Measurements from ENCODE around the gene SLC27A5. TPM values are rescaled to one million over a fixed set of nuclear protein-coding genes. Genes with fewer than 3 reads are reported as not detected.

SLC27A5 gene
- total and polyA plus RNA-seq, 2 of the 4 experiments (the other 2 are of a cell fraction) = 7.7 to 11.2 TPM

GRCh38 chr19:58475714-58476497 lies 35.9 kb downstream of the SLC27A5 start, which contains the start of gene ZNF446 (continued):
- TF ChIP-seq MXI1 (IDR thresholded peaks at IDR 0.05; ENCODE audit: borderline replicate concordance, low read depth, low read length) = peak; percentile 78
- no peak for TF ChIP-seq RFX5 (IDR thresholded peaks at IDR 0.05; ENCODE audit: low read depth, low read length)

DNA sequence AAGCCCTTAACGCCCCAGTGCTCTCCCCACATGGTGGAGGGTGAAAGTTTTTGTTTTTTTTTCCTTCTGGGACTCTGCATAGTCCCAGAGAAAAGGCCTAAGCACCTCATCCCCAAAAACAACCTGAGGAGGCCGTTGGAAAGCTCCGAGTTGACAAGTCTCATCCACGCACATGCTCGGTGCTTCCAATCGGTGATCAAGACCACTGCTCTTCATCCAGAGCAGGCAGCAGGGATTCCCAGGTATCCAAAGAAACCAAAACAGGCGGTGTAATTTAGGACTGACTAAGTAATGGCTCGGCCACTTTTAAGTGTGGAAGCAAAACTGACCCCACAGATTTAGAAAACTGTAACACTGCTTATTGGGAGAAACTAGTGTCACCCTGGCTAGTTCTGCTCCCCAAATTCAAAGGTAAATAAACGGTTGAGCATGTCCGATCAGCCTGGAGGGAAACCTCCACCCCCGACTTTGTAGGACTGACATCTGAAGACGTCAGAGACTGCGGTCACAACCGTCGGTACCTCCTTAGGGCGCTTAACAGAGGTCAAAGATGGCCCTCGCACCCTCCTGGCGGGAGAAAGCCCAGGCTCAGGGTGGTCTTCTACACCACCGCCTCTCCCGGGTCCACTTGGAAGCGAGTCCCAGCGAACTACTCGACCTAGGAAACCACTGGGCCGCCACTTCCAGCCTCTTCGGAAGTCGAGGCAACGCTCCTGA lies 36.6 kb downstream of the SLC27A5 start:
- Histone ChIP-seq H3K27me3 (ENCODE audit: control insufficient read depth, insufficient read depth, low read length) (no peaks in the 10 kb centered on the region), H2AFZ (replicated peaks; ENCODE audit: low read length, poor library complexity) (peak overlapping the region; percentile 99), H3K27ac (ENCODE audit: insufficient read depth, low read length) (peak overlapping the region; percentile 80), H4K20me1 (ENCODE audit: insufficient read depth, low read length) (peaks cover 17% of the 10 kb centered on the region; the same call in 1 of the 2 replicates), H3K4me3 (ENCODE audit: insufficient read depth, low read depth, low read length) (peak overlapping the region; percentile 57), H2AK9ac (replicated peaks; ENCODE audit: low read depth, low read length, poor library complexity) (peak overlapping the region; percentile 92), H2AK5ac (ENCODE audit: low read depth, low read length) (peak overlapping the region; percentile 36; the same call in 1 of the 2 replicates), H3K4ac (ENCODE audit: low read depth, low read length) (peak overlapping the region; percentile 74), H3K36me3 (ENCODE audit: control insufficient read depth, insufficient read depth, low read length) (peaks cover 23% of the 10 kb centered on the region), H3K9me1 (ENCODE audit: insufficient read depth, low read length) (peaks cover 31% of the 10 kb centered on the region), H2BK5ac (ENCODE audit: low read depth, low read length, poor library complexity, severe bottlenecking) (peak overlapping the region; percentile 25), H2BK120ac (ENCODE audit: low read depth, low read length) (peak overlapping the region; percentile 38; the same call in 1 of the 2 replicates), H3K4me2 (ENCODE audit: low read depth, low read length) (peak overlapping the region; percentile 83), H3K14ac (replicated peaks; ENCODE audit: low read depth, low read length) (peak overlapping the region; percentile 49), H3K79me1 (ENCODE audit: low read depth in 1 of 2, low read length in 2 of 2) (peaks cover 6 to 42% of the 10 kb centered on the region in 2 experiments; a peak in 3 of 4 replicates), H3K9me3 (ENCODE audit: control insufficient read depth, insufficient read depth, low read length) (no peaks in the 10 kb centered on the region), H3K23ac (ENCODE audit: low read depth, low read length) (peak overlapping the region; percentile 30), H3K4me1 (ENCODE audit: control insufficient read depth, insufficient read depth, low read length) (peaks cover 19% of the 10 kb centered on the region), H3K56ac (ENCODE audit: extremely low read depth, insufficient read depth, low read length) (peak overlapping the region; percentile 49; the same call in 1 of the 2 replicates), H4K8ac (ENCODE audit: low read depth in 2 of 2, low read length in 2 of 2) (peak overlapping the region; percentile 39 to 82; a peak in 2 of 4 replicates), H3K18ac (ENCODE audit: low read depth, low read length) (no peak overlapping the region), H3K9ac (ENCODE audit: low read depth, low read length) (peak overlapping the region; percentile 17), H2BK20ac (ENCODE audit: low read depth, low read length) (peak overlapping the region; percentile 6; the same call in 1 of the 2 replicates), H4K5ac (ENCODE audit: low read depth, low read length) (no peak overlapping the region; the same call in 1 of the 2 replicates), H4K91ac (ENCODE audit: insufficient read depth, low read depth, low read length) (peak overlapping the region; percentile 43; the same call in 1 of the 2 replicates), H2BK15ac (ENCODE audit: low read depth, low read length) (peak overlapping the region; percentile 27; the same call in 1 of the 3 replicates)
- 7% methylated on average over 11 of the region's 27 CpGs; no CpG with 5 or more reads in 1 of the 2 experiments for WGBS, 2 experiments (ENCODE audit: extremely low coverage in 2 of 2, insufficient read length in 1 of 2)
- dilution Hi-C loops (cut with HindIII; ENCODE audit: low sequenced_read_pairs, unreplicated experiment) (no loop called here), in situ Hi-C loops (cut with MboI; ENCODE audit: low sequenced_read_pairs) (no loop called here), intact Hi-C loops (cut with micrococcal nuclease) (loop anchor here (1.0 kb wide), 1 partner anchor 8 kb away; the partner anchor contains the start of gene ZNF324)
- TF ChIP-seq POLR2A (IDR thresholded peaks at IDR 0.05; ENCODE audit: low read depth, low read length) (no peak; the same call in 1 of the 2 replicates), USF2 (IDR thresholded peaks at IDR 0.05; ENCODE audit: low read depth, low read length) (0 out of 2 replicates have a peak, but pooled peaks have one; percentile 1)
- DNase-seq = no peak
- ChIA-PET POLR2A (ENCODE audit: unreplicated experiment) (interaction anchor here (0.5 kb wide), 1 partner anchor 9 kb away, joined by 3 read pairs; no protein-coding TSS in a partner anchor), CTCF (no interaction called here)
- BruUV-seq (replicated peaks) = no TSS peak
- ATAC-seq (ENCODE audit: low read depth) = no peak; the same call in 1 of the 2 replicates
